ENCODE results near the gene NPRL2.

Gene NPRL2

GRCh38 chr3:50304601-50305000 lies 46.0 kb downstream of the NPRL2 start:
- TF ChIP-seq, protein P1, sequence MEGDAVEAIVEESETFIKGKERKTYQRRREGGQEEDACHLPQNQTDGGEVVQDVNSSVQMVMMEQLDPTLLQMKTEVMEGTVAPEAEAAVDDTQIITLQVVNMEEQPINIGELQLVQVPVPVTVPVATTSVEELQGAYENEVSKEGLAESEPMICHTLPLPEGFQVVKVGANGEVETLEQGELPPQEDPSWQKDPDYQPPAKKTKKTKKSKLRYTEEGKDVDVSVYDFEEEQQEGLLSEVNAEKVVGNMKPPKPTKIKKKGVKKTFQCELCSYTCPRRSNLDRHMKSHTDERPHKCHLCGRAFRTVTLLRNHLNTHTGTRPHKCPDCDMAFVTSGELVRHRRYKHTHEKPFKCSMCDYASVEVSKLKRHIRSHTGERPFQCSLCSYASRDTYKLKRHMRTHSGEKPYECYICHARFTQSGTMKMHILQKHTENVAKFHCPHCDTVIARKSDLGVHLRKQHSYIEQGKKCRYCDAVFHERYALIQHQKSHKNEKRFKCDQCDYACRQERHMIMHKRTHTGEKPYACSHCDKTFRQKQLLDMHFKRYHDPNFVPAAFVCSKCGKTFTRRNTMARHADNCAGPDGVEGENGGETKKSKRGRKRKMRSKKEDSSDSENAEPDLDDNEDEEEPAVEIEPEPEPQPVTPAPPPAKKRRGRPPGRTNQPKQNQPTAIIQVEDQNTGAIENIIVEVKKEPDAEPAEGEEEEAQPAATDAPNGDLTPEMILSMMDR (conservative IDR thresholded peaks at IDR 0.05; ENCODE audit: low read depth, low read length), result no peak
- no peak overlapping the region for H3K4me3 ChIP-seq (ENCODE audit: low read depth, low read length)
- DNase-seq (ENCODE audit: low read depth), result no peak

DNA sequence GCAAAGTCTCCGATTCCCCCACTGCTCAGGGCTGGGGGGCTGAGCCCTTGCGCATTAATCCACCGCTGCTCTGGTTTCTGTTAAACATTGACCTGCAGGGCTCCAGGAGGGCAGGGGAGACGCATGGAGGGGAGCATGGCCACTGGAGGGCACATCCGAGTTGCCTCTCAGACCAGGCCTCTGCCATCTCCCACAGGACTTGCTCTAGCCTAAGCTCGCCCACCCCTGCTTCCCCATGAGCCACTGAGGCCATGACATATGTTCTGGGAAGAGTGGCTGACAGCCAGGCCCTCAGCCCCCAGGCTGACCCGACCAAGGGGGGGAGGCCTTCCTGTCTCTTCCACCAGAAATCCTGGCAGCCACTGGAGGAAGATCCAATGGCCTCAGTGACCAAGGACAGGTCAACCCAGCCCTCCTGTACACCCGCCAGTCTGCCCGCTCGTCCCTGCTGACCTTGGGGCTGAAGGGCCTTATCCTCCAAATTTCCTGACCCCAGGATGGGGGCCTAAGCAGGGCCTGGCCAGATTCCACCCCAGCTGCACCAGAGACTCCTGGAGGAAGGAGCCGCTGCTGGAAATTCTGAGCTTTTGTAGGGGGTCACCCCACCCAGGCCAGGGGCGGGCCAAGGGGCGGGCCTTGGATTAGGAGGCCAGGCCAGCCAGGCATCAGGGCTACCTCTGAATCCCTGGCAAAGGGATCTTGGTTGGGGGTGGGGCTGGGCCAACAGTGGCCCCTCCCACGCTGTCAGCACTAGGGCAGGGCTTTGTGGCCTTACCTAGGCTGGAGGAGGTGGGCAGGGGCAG lies 47.4 kb downstream of the NPRL2 start, which contains the start of gene HYAL1:
HYAL1 (minus strand) TSS at position 562 of the 803 bp plus-strand sequence. CDS start 618 bp downstream, outside the sequence.
- TF ChIP-seq, protein P1 (conservative IDR thresholded peaks at IDR 0.05; ENCODE audit: low read depth, low read length), result peak; percentile 5
- no peak for DNase-seq (ENCODE audit: low read depth)
- no peak within 1 kb of the TSS for H3K4me3 ChIP-seq (ENCODE audit: low read depth, low read length)

DNA sequence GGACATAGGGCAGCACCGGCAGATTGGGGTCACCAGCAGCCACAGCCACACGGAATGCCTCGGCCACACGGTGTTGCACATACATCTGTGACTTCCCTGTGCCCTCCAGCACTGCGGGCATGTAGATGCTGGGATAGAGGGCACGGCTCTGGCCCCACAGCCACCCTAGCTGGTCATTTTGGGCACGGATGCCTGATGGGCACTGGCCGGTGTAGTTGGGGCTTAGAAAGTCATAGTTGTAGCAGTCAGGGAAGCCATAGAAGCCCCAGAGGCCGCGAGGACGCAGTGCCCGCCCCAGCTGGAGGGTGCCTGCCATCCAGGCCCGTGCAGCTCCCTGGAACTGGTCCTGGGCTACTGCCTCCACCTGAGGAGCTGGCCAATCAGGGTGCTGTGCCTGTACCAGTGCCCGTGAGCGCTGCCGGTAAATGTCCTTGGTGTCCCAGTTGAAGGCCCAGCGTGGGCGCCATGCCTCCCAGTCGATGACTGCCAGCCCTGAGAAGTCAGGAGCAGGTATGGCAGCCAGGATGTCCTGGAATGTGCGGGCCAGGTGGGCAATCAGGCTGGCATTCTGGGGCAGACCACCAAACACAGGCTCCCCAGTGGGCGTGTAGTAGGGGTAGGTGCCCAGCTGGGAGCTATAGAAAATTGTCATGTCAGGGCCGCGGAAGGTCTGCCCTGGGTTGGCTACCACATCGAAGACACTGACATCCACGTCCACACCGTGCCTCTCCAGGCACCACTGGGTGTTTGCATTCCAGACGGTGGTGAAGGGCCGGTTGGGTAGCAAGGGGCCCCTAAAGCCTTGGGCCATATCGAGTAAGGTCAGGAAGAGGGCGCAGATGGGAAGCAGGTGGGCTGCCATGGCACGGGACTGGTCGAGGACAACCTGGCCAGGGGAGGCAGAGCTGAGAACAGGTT lies 48.2 kb downstream of the NPRL2 start:
- TF ChIP-seq, protein P1 (conservative IDR thresholded peaks at IDR 0.05; ENCODE audit: low read depth, low read length), result no peak
- no peak for DNase-seq (ENCODE audit: low read depth)
- H3K4me3 ChIP-seq (ENCODE audit: low read depth, low read length), result no peak overlapping the region

- no peak for DNase-seq (ENCODE audit: low read depth)
- TF ChIP-seq, protein P1 (conservative IDR thresholded peaks at IDR 0.05; ENCODE audit: low read depth, low read length), result no peak
- H3K4me3 ChIP-seq (ENCODE audit: low read depth, low read length), result no peak overlapping the region
These were observed 49.8 kb downstream of the NPRL2 start for GRCh38 chr3:50300681-50301254.

- peak overlapping the region; percentile 55 for H3K4me3 ChIP-seq (ENCODE audit: low read depth, low read length)
- DNase-seq (ENCODE audit: low read depth), result peak; percentile 35
- TF ChIP-seq, protein P1 (conservative IDR thresholded peaks at IDR 0.05; ENCODE audit: low read depth, low read length), result no peak
These were observed 50.5 kb downstream of the NPRL2 start for GRCh38 chr3:50299929-50300680.

DNA sequence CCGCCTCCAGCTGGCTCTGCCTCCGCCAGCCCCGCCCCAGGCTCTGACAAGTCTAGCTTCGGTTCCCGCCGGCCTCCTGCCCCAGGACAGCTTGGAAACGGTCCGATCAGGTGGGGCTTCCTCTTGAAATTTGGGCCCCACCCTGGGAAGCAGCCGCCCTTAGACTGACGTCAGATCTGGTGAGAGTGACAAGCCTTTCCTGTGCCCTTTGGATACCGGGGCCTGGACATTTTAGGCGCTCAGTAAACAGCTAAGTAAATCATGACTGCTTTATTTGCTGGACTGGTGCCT lies 51.0 kb downstream of the NPRL2 start:
- peak overlapping the region; percentile 55 for H3K4me3 ChIP-seq (ENCODE audit: low read depth, low read length)
- TF ChIP-seq, protein P1 (conservative IDR thresholded peaks at IDR 0.05; ENCODE audit: low read depth, low read length), result no peak
- no peak for DNase-seq (ENCODE audit: low read depth)

Measured in choroid plexus epithelial cell (primary cell).